H1 (cell line): ENCODE measurements around the gene MEGF11. TPM values are rescaled to one million over a fixed set of nuclear protein-coding genes. Genes with fewer than 3 reads are reported as not detected.
A peak's percentile ranks its signal among the peaks of the same experiment; 100 is the strongest.

Experiments
- CTCF ChIA-PET: fragments of 300-600 bp; sonication (Branson Sonifier 250); formaldehyde crosslinking; loops from one replicate; lab custom pipeline; 2021; ENCODE audit not compliant: partially characterized antibody; lab: Charles Lee
- POLR2A ChIA-PET: fragments of 300-600 bp; sonication (Branson Sonifier 250); formaldehyde crosslinking; loops from one replicate; lab custom pipeline; 2021; ENCODE audit warnings: inconsistent platforms; ENCODE audit not compliant: partially characterized antibody; lab: Charles Lee
- DNase-seq, 2 experiments: peaks; one replicate each; pipeline versions ENCODE4 v3.0.0 to v3.0.0-alpha.2; 2010 to 2022; ENCODE audit warnings: low spot score in 2 of 2, low read depth in 1 of 2, mixed read lengths in 1 of 2
- FAIRE-seq: peaks from 2 replicates; lab custom pipeline; 2011; peaks lifted over from hg19 to GRCh38; lab: Jason Lieb, UNC
- H2AFZ ChIP-seq: 2 replicates; pipeline ENCODE4 v1.8.1; 2012; ENCODE audit warnings: low read length, inconsistent platforms
- H2AK5ac ChIP-seq: 2 replicates; pipeline ENCODE4 v1.6.1; 2013; ENCODE audit warnings: low read depth, low read length
- H2BK120ac ChIP-seq: replicated peaks from 2 replicates; pipeline ENCODE3; 2013; ENCODE audit warnings: low read depth, low read length, inconsistent platforms
- H2BK12ac ChIP-seq: 2 replicates; pipeline ENCODE4 v1.6.1; 2013; ENCODE audit warnings: low read depth, low read length
- H2BK15ac ChIP-seq: 2 replicates; pipeline ENCODE4 v1.6.1; 2013; ENCODE audit warnings: low read length
- H2BK20ac ChIP-seq: 2 replicates; pipeline ENCODE4 v1.6.1; 2013; ENCODE audit warnings: low read length
- H2BK5ac ChIP-seq: 2 replicates; pipeline ENCODE4 v1.6.1; 2013; ENCODE audit warnings: low read depth, low read length
- H3K14ac ChIP-seq: 2 replicates; pipeline ENCODE4 v1.6.1; 2013; ENCODE audit warnings: inconsistent platforms; ENCODE audit not compliant: insufficient read length
- H3K18ac ChIP-seq: 2 replicates; pipeline ENCODE4 v1.6.1; 2013; ENCODE audit warnings: low read length; ENCODE audit errors: extremely low read depth
- H3K23ac ChIP-seq: 2 replicates; pipeline ENCODE4 v1.6.1; 2013; ENCODE audit warnings: inconsistent platforms; ENCODE audit not compliant: insufficient read length
- H3K23me2 ChIP-seq: 2 replicates; pipeline ENCODE4 v1.6.1; 2013; ENCODE audit warnings: low read depth, low read length
- H3K27ac ChIP-seq: 2 replicates; pipeline ENCODE4 v1.6.1; 2011; ENCODE audit warnings: low read depth, low read length, inconsistent platforms
- H3K27me3 ChIP-seq, 4 experiments: replicated peaks in 1 of 4; 1 replicate in 1 of 4; 2 replicates in 3 of 4; pipeline versions ENCODE4 v1.6.1 to v1.8.1; 2011 to 2013; ENCODE audit warnings: low read length in 3 of 4, mild to moderate bottlenecking in 3 of 4, inconsistent platforms in 2 of 4, mixed read lengths in 2 of 4, moderate library complexity in 1 of 4; ENCODE audit not compliant: control insufficient read depth in 3 of 4, insufficient read depth in 3 of 4; ENCODE audit errors: extremely low read depth in 1 of 4
- H3K36me3 ChIP-seq, 4 experiments: 2 replicates each; pipeline versions ENCODE4 v1.6.1 to v1.8.1; 2011 to 2013; ENCODE audit warnings: mild to moderate bottlenecking in 4 of 4, low read length in 3 of 4, moderate library complexity in 2 of 4, control low read depth in 1 of 4, inconsistent platforms in 1 of 4; ENCODE audit not compliant: insufficient read depth in 4 of 4, control insufficient read depth in 2 of 4
- H3K4ac ChIP-seq: replicated peaks from 2 replicates; pipeline ENCODE3; 2013; ENCODE audit warnings: low read length, low read depth, mixed read lengths, inconsistent platforms; ENCODE audit not compliant: insufficient read length
- H3K4me1 ChIP-seq, 4 experiments: replicated peaks in 1 of 4; 1 replicate in 1 of 4; 2 replicates in 3 of 4; pipeline versions ENCODE4 v1.6.1 to v1.8.1; 2011 to 2013; ENCODE audit warnings: low read length in 3 of 4, inconsistent platforms in 2 of 4, mixed read lengths in 1 of 4; ENCODE audit not compliant: insufficient read depth in 4 of 4, control insufficient read depth in 3 of 4
- H3K4me2 ChIP-seq, 2 experiments: 2 replicates each; pipeline versions ENCODE4 v1.6.1 to v1.8.1; 2011 to 2013; ENCODE audit warnings: low read depth in 2 of 2, low read length in 2 of 2, control low read depth in 1 of 2, inconsistent platforms in 1 of 2, mild to moderate bottlenecking in 1 of 2; ENCODE audit not compliant: insufficient read depth in 1 of 2
- H3K4me3 ChIP-seq, 4 experiments: fragments of 200-600, 300-600 bp in 1 of 4; sonication (generic), shearing (Covaris generic), sonication (Bioruptor Twin) in 1 of 4; 2 replicates each; pipeline versions ENCODE4 v1.5.1 to v1.8.1; 2011 to 2016; ENCODE audit warnings: low read length in 4 of 4, low read depth in 3 of 4, control low read depth in 2 of 4, inconsistent platforms in 2 of 4, mild to moderate bottlenecking in 2 of 4, mixed read lengths in 1 of 4, moderate library complexity in 1 of 4; ENCODE audit not compliant: insufficient read depth in 2 of 4; ENCODE audit errors: extremely low read depth in 1 of 4
- H3K56ac ChIP-seq: replicated peaks from 2 replicates; pipeline ENCODE3; 2013; ENCODE audit warnings: low read depth, mild to moderate bottlenecking, mixed read lengths, low read length, inconsistent platforms; ENCODE audit not compliant: insufficient read length
- H3K79me1 ChIP-seq: 2 replicates; pipeline ENCODE4 v1.6.1; 2013; ENCODE audit warnings: low read depth, low read length, control low read depth
- H3K79me2 ChIP-seq, 2 experiments: 2 replicates each; pipeline versions ENCODE4 v1.6.1 to v1.8.1; 2012 to 2013; ENCODE audit warnings: low read length in 2 of 2, mild to moderate bottlenecking in 2 of 2, inconsistent platforms in 1 of 2; ENCODE audit not compliant: insufficient read depth in 2 of 2, control insufficient read depth in 1 of 2
- H3K9ac ChIP-seq, 4 experiments: replicated peaks in 1 of 4; 1 replicate in 1 of 4; 2 replicates in 3 of 4; pipeline versions ENCODE4 v1.6.1 to v1.8.1; 2011 to 2013; ENCODE audit warnings: low read depth in 3 of 4, low read length in 3 of 4, control low read depth in 2 of 4, mild to moderate bottlenecking in 2 of 4, moderate library complexity in 2 of 4, inconsistent platforms in 1 of 4; ENCODE audit errors: extremely low read depth in 1 of 4
- H3K9me3 ChIP-seq, 2 experiments: 2 replicates each; pipeline versions ENCODE4 v1.6.1 to v1.8.1; 2012 to 2013; ENCODE audit warnings: mild to moderate bottlenecking in 2 of 2, moderate library complexity in 2 of 2, control low read depth in 1 of 2, inconsistent platforms in 1 of 2, low read depth in 1 of 2, low read length in 1 of 2, mixed read lengths in 1 of 2; ENCODE audit not compliant: insufficient read depth in 2 of 2
- H4K20me1 ChIP-seq, 2 experiments: replicated peaks in 1 of 2; 2 replicates each; pipeline versions ENCODE3 to v1.8.1; 2011 to 2013; ENCODE audit warnings: inconsistent platforms in 2 of 2, low read length in 2 of 2, mild to moderate bottlenecking in 1 of 2; ENCODE audit not compliant: insufficient read depth in 2 of 2, control insufficient read depth in 1 of 2
- H4K5ac ChIP-seq: 2 replicates; pipeline ENCODE4 v1.6.1; 2013; ENCODE audit warnings: low read length, low read depth, mixed read lengths, inconsistent platforms; ENCODE audit not compliant: insufficient read length
- H4K8ac ChIP-seq: 2 replicates; pipeline ENCODE4 v1.8.0; 2013; ENCODE audit warnings: mild to moderate bottlenecking, moderate library complexity, low read length, inconsistent platforms; ENCODE audit not compliant: insufficient read depth; ENCODE audit errors: extremely low read depth
- H4K91ac ChIP-seq: replicated peaks from 2 replicates; pipeline ENCODE3; 2013; ENCODE audit warnings: low read length, mixed read lengths, inconsistent platforms; ENCODE audit not compliant: insufficient read length
- HDAC2 ChIP-seq, 2 experiments: fragments of 300-600 bp in 1 of 2; sonication (generic) in 1 of 2; IDR thresholded peaks; 2 replicates each; pipeline ENCODE4 v1.6.1; 2011 to 2012; ENCODE audit warnings: low read depth in 2 of 2, low read length in 2 of 2, mild to moderate bottlenecking in 2 of 2, moderate library complexity in 2 of 2, borderline replicate concordance in 1 of 2, inconsistent platforms in 1 of 2
- PHF8 ChIP-seq: fragments of 200-600 bp; sonication (generic); conservative IDR thresholded peaks from 2 replicates; pipeline ENCODE4 v1.7.1; 2012; ENCODE audit warnings: low read depth, mild to moderate bottlenecking, inconsistent platforms, low read length, moderate library complexity
- POU5F1 ChIP-seq: IDR thresholded peaks from 2 replicates; pipeline ENCODE4 v1.6.1; 2011; ENCODE audit warnings: low read depth, mild to moderate bottlenecking, low read length, moderate library complexity
- WGBS, 2 experiments: shearing (Covaris generic) in 1 of 2; methylation state at CpG; one replicate each; pipeline versions ENCODE4 v1.1.6 to v1.1.7; 2013 to 2015; ENCODE audit warnings: low lambda C conversion rate in 2 of 2, mixed read lengths in 2 of 2, inconsistent platforms in 1 of 2, low coverage in 1 of 2, missing lambda C conversion rate in 1 of 2; ENCODE audit not compliant: insufficient replicate concordance in 2 of 2, insufficient coverage in 1 of 2, insufficient read length in 1 of 2; ENCODE audit errors: extremely low coverage in 1 of 2, missing lambda C conversion rate in 1 of 2; 5-methylcytosine and 5-hydroxymethylcytosine counted together
- polyA plus RNA-seq, 7 experiments: library from polyadenylated mRNA; depleted of rRNA in 3 of 7; stranded (reverse) in 5 of 7; unstranded in 2 of 7; fragments of >200 nt in 5 of 7; fragments of 200-250 nt in 2 of 7; gene quantifications; 1 replicate in 5 of 7; 2 replicates in 1 of 7; 4 replicates in 1 of 7; pipeline versions ENCODE4 v1.2.1 to v1.2.3, GENCODE V29; 2011 to 2013; ENCODE audit warnings: missing spikeins in 2 of 7, mixed read lengths in 2 of 7
- total RNA-seq: library from RNA; stranded (reverse); fragmentation: NEBNext Ultra II Directional; extraction: Animal tissue kit (Norgen Biotek cat#: 25700); gene quantifications from 2 replicates; pipeline ENCODE4 v1.2.1, GENCODE V29; 2021

The MEGF11 gene
- total and polyA plus RNA-seq, 2 of the 8 experiments (the other 6 are each of a cell fraction or from before 2014, with no cell fraction given): 4.4 to 4.8 TPM

DNA sequence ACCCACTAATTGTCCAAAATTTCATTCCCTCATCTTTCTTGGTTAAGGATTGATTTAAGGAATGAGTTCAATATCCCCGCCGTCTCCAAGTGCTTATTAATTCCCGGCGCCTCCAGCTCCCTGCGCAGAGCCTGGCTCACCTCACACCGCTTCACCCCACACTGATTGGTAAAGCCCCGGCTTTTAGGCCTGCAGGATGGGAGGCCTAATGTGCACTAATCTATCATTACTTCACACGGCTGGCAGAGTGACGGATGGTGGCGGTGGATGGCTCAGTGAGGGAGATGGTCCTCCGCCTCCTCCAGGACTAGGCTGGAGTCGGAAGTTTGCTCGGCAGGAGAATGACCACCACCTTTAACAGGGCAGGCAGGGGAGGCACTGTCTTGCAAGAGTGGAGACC is 81.7 kb downstream of the MEGF11 start:
- Histone ChIP-seq H2BK15ac (no peak overlapping the region), H3K56ac (no peak overlapping the region), H4K20me1 (no peaks in the 10 kb centered on the region), H3K14ac (no peak overlapping the region), H2BK5ac (peak overlapping the region; percentile 7; the same call in 1 of the 2 replicates), H2BK12ac (peak overlapping the region; percentile 62; the same call in 1 of the 2 replicates), H3K18ac (no peak overlapping the region), H3K79me1 (peaks cover 3% of the 10 kb centered on the region; the same call in 1 of the 2 replicates), H2BK120ac (no peak overlapping the region), H4K5ac (no peak overlapping the region), H4K91ac (no peak overlapping the region), H3K23me2 (no peaks in the 10 kb centered on the region), H4K8ac (no peak overlapping the region; the same call in 1 of the 2 replicates), H3K4me3 (no peak overlapping the region), H2AFZ (0 out of 2 replicates have a peak overlapping the region, but pooled peaks have one; percentile 25), H3K79me2 (no peaks in the 10 kb centered on the region), H3K27ac (no peak overlapping the region), H2BK20ac (peak overlapping the region; percentile 34; the same call in 1 of the 2 replicates), H3K36me3 (no peaks in the 10 kb centered on the region), H3K4ac (no peak overlapping the region), H3K9me3 (no peaks in the 10 kb centered on the region), H3K9ac (no peak overlapping the region), H2AK5ac (no peak overlapping the region), H3K23ac (no peak overlapping the region), H3K4me2 (no peak overlapping the region), H3K27me3 (no peaks in the 10 kb centered on the region), H3K4me1 (peaks cover 0 to 8% (median 4%) of the 10 kb centered on the region in 4 experiments; a peak in 5 of 7 replicates)
- WGBS, 2 experiments: 87% methylated on average over 13 of the region's 13 CpGs; no CpG with 5 or more reads in 1 of the 2 experiments
- FAIRE-seq (no peak), DNase-seq (no peak)
- ChIA-PET CTCF (interaction anchor here (0.6 to 1.7 kb wide), 6 partner anchors 13 to 679 kb away, joined by 3 to 7 read pairs (median 4); no protein-coding TSS in a partner anchor), POLR2A (interaction anchor here (0.6 kb wide), 1 partner anchor 24 kb away, joined by 4 read pairs; no protein-coding TSS in a partner anchor)
- TF ChIP-seq PHF8: no peak
- TF ChIP-seq POU5F1: no peak
- no peak for TF ChIP-seq HDAC2 (IDR thresholded peaks at IDR 0.05; ENCODE audit: borderline replicate concordance in 1 of 2, low read depth in 2 of 2, low read length in 2 of 2)
